ENCODE measurements around the gene ATP1A2.

- TF ChIP-seq CTCF (IDR thresholded peaks at IDR 0.05; ENCODE audit: low read depth, low read length, poor library complexity, severe bottlenecking) = no peak
- TF ChIP-seq EZH2phosphoT487 (IDR thresholded peaks at IDR 0.05; ENCODE audit: borderline replicate concordance, low read length) = no peak
Measured at GRCh38 chr1:160163615-160164014, 48.1 kb downstream of the ATP1A2 start.
